Breast epithelium (tissue), 3 donors: ENCODE results near the gene MRPL38.

Experiments used
- POLR2A ChIP-seq: fragments of 450-650 bp; IDR thresholded peaks from one replicate; pipeline ENCODE4 v1.6.1; 2016; ENCODE audit warnings: antibody characterized with exemption, mild to moderate bottlenecking, moderate library complexity
- POLR2AphosphoS5 ChIP-seq, 3 donors: sonication (generic); formaldehyde crosslinking; IDR thresholded peaks; one replicate each; pipeline ENCODE4 v1.6.1; 2017; ENCODE audit warnings: antibody characterized with exemption in 3 of 3
- TF ChIP-seq, protein P1 (sequence below), 3 donors: fragments of 450-650 bp; IDR thresholded peaks; one replicate each; pipeline ENCODE4 v1.5.1; 2016 to 2017; ENCODE audit warnings: antibody characterized with exemption in 3 of 3, mild to moderate bottlenecking in 3 of 3, moderate library complexity in 3 of 3

DNA sequence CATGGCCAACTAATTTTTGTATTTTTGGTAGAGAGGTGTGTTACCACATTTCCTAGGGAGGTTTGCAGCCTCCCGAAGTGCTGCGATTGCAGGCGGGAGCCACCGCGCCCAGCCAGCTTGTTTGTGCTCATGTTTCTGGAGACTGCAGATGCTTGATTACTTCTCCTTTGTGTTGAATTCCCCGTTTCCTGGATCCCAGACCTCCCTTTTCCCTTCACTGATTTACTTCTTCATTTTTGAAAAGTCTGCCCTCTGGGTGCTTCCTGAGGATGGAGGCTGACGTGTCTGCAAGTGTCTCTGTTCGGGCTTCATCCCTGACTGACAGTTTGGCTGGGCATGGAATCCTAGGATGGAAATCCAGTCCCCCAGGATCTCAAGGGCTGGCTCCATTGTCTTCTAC lies 19.3 kb downstream of the MRPL38 start:
- TF ChIP-seq POLR2A (no peak), POLR2AphosphoS5 (IDR thresholded peaks at IDR 0.05) (no peak)
- TF ChIP-seq, protein P1, sequence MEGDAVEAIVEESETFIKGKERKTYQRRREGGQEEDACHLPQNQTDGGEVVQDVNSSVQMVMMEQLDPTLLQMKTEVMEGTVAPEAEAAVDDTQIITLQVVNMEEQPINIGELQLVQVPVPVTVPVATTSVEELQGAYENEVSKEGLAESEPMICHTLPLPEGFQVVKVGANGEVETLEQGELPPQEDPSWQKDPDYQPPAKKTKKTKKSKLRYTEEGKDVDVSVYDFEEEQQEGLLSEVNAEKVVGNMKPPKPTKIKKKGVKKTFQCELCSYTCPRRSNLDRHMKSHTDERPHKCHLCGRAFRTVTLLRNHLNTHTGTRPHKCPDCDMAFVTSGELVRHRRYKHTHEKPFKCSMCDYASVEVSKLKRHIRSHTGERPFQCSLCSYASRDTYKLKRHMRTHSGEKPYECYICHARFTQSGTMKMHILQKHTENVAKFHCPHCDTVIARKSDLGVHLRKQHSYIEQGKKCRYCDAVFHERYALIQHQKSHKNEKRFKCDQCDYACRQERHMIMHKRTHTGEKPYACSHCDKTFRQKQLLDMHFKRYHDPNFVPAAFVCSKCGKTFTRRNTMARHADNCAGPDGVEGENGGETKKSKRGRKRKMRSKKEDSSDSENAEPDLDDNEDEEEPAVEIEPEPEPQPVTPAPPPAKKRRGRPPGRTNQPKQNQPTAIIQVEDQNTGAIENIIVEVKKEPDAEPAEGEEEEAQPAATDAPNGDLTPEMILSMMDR (IDR thresholded peaks at IDR 0.05): no peak
